H9 (cell line): Measurements from ENCODE around the gene RNF225. TPM values are rescaled to one million over a fixed set of nuclear protein-coding genes. Genes with fewer than 3 reads are reported as not detected.

Experiments
- microRNA-seq: library from miRNA; unstranded; fragments of <30 nt; microRNA quantifications from one replicate; pipeline ENCODE4, GENCODE V29; 2020; ENCODE audit warnings: borderline microRNAs expressed
- total RNA-seq: library from RNA; stranded (reverse); gene quantifications from 2 replicates; pipeline ENCODE4 v1.2.1, GENCODE V29; 2021

The RNF225 gene
- total RNA-seq, 1 experiment from 2014 or later: 2.1 TPM

Small RNA genes lying within 50 kb of the gene (microRNA-seq; reads per million reads assigned to microRNA genes)
- gene MIR4754: not detected

Other genes with a start within 250 kb of the RNF225 start
- 11.8 and 12.1 TPM in 2 replicates for gene ZNF329, start 244.9 kb upstream of the RNF225 start, total RNA-seq
- gene ZNF274, start 212.6 kb upstream of the RNF225 start, total RNA-seq: 27.0 and 28.7 TPM in 2 replicates
- gene ZNF544, start 166.7 kb upstream of the RNF225 start, total RNA-seq: 97.2 and 97.6 TPM in 2 replicates
- 16.9 and 17.3 TPM in 2 replicates for gene ZNF8, start 116.7 kb upstream of the RNF225 start, total RNA-seq
- gene ERVK3-1, start 90.3 kb upstream of the RNF225 start, total RNA-seq: 43.6 and 43.7 TPM in 2 replicates
- 4.7 and 4.8 TPM in 2 replicates for gene ZSCAN22, start 68.7 kb upstream of the RNF225 start, total RNA-seq
- 17.4 and 22.2 TPM in 2 replicates for gene A1BG, start 42.2 kb upstream of the RNF225 start, total RNA-seq
- 2.4 TPM in 2 replicates for gene ZNF497, start 32.9 kb upstream of the RNF225 start, total RNA-seq
- gene ZNF837, start 14.6 kb upstream of the RNF225 start, total RNA-seq: 3.4 and 3.8 TPM in 2 replicates
- 1,400 and 1,442 TPM in 2 replicates for gene RPS5, start 8.4 kb upstream of the RNF225 start, total RNA-seq
- gene ZNF584, start 13.0 kb downstream of the RNF225 start, total RNA-seq: 6.5 and 7.4 TPM in 2 replicates
- 0.24 and 0.42 TPM in 2 replicates for gene ZNF132, start 44.5 kb downstream of the RNF225 start, total RNA-seq
- gene ZNF324B, start 56.0 kb downstream of the RNF225 start, total RNA-seq: 6.3 and 8.7 TPM in 2 replicates
- gene ZNF324, start 71.4 kb downstream of the RNF225 start, total RNA-seq: 12.7 and 14.8 TPM in 2 replicates
- gene ZNF446, start 80.7 kb downstream of the RNF225 start, total RNA-seq: 7.6 and 8.4 TPM in 2 replicates
- gene SLC27A5, start 116.3 kb downstream of the RNF225 start, total RNA-seq: 16.7 and 17.1 TPM in 2 replicates
- gene ZBTB45, start 124.2 kb downstream of the RNF225 start, total RNA-seq: 18.7 and 18.8 TPM in 2 replicates
- gene TRIM28, start 148.4 kb downstream of the RNF225 start, total RNA-seq: 1,058 and 1,084 TPM in 2 replicates
- gene CHMP2A, start 159.4 kb downstream of the RNF225 start, total RNA-seq: 105 and 109 TPM in 2 replicates
- 127 and 136 TPM in 2 replicates for gene UBE2M, start 163.0 kb downstream of the RNF225 start, total RNA-seq
- gene MZF1, start 177.7 kb downstream of the RNF225 start, total RNA-seq: 23.6 and 24.2 TPM in 2 replicates